ENCODE results near the gene GJA1.

GRCh38 chr6:121418346-121418745 lies 17.1 kb upstream of the GJA1 start:
- TF ChIP-seq CTCF (conservative IDR thresholded peaks at IDR 0.05; ENCODE audit: low read depth, low read length) (no peak), SMC3 (IDR thresholded peaks at IDR 0.05; ENCODE audit: low read depth, low read length) (no peak), BHLHE40 (IDR thresholded peaks at IDR 0.05; ENCODE audit: low read depth, low read length) (no peak), POLR2A (IDR thresholded peaks at IDR 0.05; ENCODE audit: low read depth, low read length) (no peak), ELK1 (IDR thresholded peaks at IDR 0.05; ENCODE audit: borderline replicate concordance, low read depth, low read length) (no peak), RFX5 (IDR thresholded peaks at IDR 0.05; ENCODE audit: low read depth, low read length) (no peak), USF2 (IDR thresholded peaks at IDR 0.05; ENCODE audit: low read depth, low read length) (no peak), RAD21 (IDR thresholded peaks at IDR 0.05; ENCODE audit: low read length) (no peak), RCOR1 (IDR thresholded peaks at IDR 0.05; ENCODE audit: insufficient replicate concordance, low read length) (no peak), NFE2L2 (IDR thresholded peaks at IDR 0.05; ENCODE audit: low read depth, low read length) (no peak), CEBPB (IDR thresholded peaks at IDR 0.05; ENCODE audit: low read depth, low read length) (no peak), MAZ (IDR thresholded peaks at IDR 0.05; ENCODE audit: borderline replicate concordance, low read depth, low read length) (no peak), MXI1 (IDR thresholded peaks at IDR 0.05; ENCODE audit: borderline replicate concordance, low read depth, low read length) (no peak), MAFK (IDR thresholded peaks at IDR 0.05; ENCODE audit: low read depth, low read length) (no peak)

Measured in IMR-90 (cell line).